Neural cell (in vitro differentiated cells): Measurements from ENCODE around the gene ADRA2A. TPM values are rescaled to one million over a fixed set of nuclear protein-coding genes. Genes with fewer than 3 reads are reported as not detected.

Experiments used
- H2AFZ ChIP-seq: fragments of 200-600, 300-800 bp; sonication (generic), shearing (Covaris generic); 2 replicates; pipeline ENCODE4 v1.6.0; 2014; ENCODE audit warnings: low read depth, mild to moderate bottlenecking, antibody characterized with exemption, low read length, moderate library complexity
- H3F3A ChIP-seq: fragments of 200-600 bp; shearing (Covaris generic); 2 replicates; pipeline ENCODE4 v1.6.1; 2016; ENCODE audit warnings: mild to moderate bottlenecking, moderate library complexity, mixed read lengths, antibody characterized with exemption, low read length; ENCODE audit not compliant: insufficient read depth, poor library complexity, severe bottlenecking
- H3K27ac ChIP-seq: fragments of 200-600, 300-800 bp; sonication (generic), shearing (Covaris generic); 2 replicates; pipeline ENCODE4 v1.5.1; 2014; ENCODE audit warnings: mild to moderate bottlenecking, low read length, moderate library complexity
- H3K27me3 ChIP-seq: fragments of 300-800, 200-600 bp; sonication (generic), shearing (Covaris generic); 2 replicates; pipeline ENCODE4 v1.6.0; 2014; ENCODE audit warnings: mild to moderate bottlenecking, low read depth, low read length, moderate library complexity; ENCODE audit not compliant: insufficient read depth
- H3K36me3 ChIP-seq: fragments of 300-800, 200-600 bp; sonication (generic), shearing (Covaris generic); 2 replicates; pipeline ENCODE4 v1.5.1; 2014; ENCODE audit warnings: mild to moderate bottlenecking, antibody characterized with exemption, low read length, moderate library complexity; ENCODE audit not compliant: insufficient read depth
- H3K4me2 ChIP-seq: fragments of 300-800, 200-600 bp; sonication (generic), shearing (Covaris generic); 2 replicates; pipeline ENCODE4 v1.6.0; 2014; ENCODE audit warnings: mild to moderate bottlenecking, low read length
- H3K4me3 ChIP-seq: fragments of 300-800, 200-600 bp; sonication (generic), shearing (Covaris generic); 2 replicates; pipeline ENCODE4 v1.5.1; 2014; ENCODE audit warnings: mild to moderate bottlenecking, low read length, moderate library complexity
- H3K79me2 ChIP-seq: fragments of 200-600 bp; shearing (Covaris generic); replicated peaks from 2 replicates; pipeline ENCODE4 v1.6.0; 2014; ENCODE audit warnings: mild to moderate bottlenecking, low read length, moderate library complexity; ENCODE audit not compliant: insufficient read depth
- H3K9ac ChIP-seq: fragments of 300-800, 200-600 bp; sonication (generic), shearing (Covaris generic); 2 replicates; pipeline ENCODE4 v1.6.1; 2016; ENCODE audit warnings: mild to moderate bottlenecking, low read length, mixed read lengths
- H3K9me2 ChIP-seq: fragments of 200-600 bp; shearing (Covaris generic); 2 replicates; pipeline ENCODE4 v1.6.1; 2016; ENCODE audit warnings: mild to moderate bottlenecking, low read length, mixed read lengths; ENCODE audit not compliant: insufficient read depth
- H3K9me3 ChIP-seq: fragments of 200-600, 300-800 bp; sonication (generic), shearing (Covaris generic); 2 replicates; pipeline ENCODE4 v1.6.1; 2016; ENCODE audit warnings: mild to moderate bottlenecking, mixed run types, low read length, moderate library complexity, mixed read lengths
- H4K20me1 ChIP-seq: fragments of 200-600 bp; shearing (Covaris generic); 2 replicates; pipeline ENCODE4 v1.6.1; 2016; ENCODE audit warnings: mild to moderate bottlenecking, mixed run types; ENCODE audit not compliant: insufficient read depth
- EP300 ChIP-seq: fragments of 450-650 bp; conservative IDR thresholded peaks from 2 replicates; pipeline ENCODE4 v1.6.1; 2014; ENCODE audit warnings: antibody characterized with exemption, mild to moderate bottlenecking, moderate library complexity; ENCODE audit not compliant: poor library complexity, severe bottlenecking
- EZH2 ChIP-seq: fragments of 200-600, 300-800 bp; shearing (Covaris generic), sonication (generic); IDR thresholded peaks from 2 replicates; pipeline ENCODE4 v1.6.1; 2014; ENCODE audit warnings: antibody characterized with exemption, low read length, borderline replicate concordance, mild to moderate bottlenecking; ENCODE audit not compliant: insufficient read depth, poor library complexity, severe bottlenecking
- MXI1 ChIP-seq: fragments of 450-650 bp; conservative IDR thresholded peaks from 2 replicates; pipeline ENCODE4 v1.6.1; 2014; ENCODE audit warnings: antibody characterized with exemption, mild to moderate bottlenecking; ENCODE audit not compliant: poor library complexity, severe bottlenecking
- POLR2AphosphoS5 ChIP-seq: IDR thresholded peaks from 2 replicates; pipeline ENCODE4 v1.6.1; 2012
- RAD21 ChIP-seq: fragments of 450-650 bp; conservative IDR thresholded peaks from 2 replicates; pipeline ENCODE4 v1.6.1; 2014; ENCODE audit warnings: antibody characterized with exemption, mild to moderate bottlenecking, moderate library complexity
- REST ChIP-seq: IDR thresholded peaks from 2 replicates; pipeline ENCODE4 v1.6.1; 2012; ENCODE audit warnings: borderline replicate concordance
- SMC3 ChIP-seq: fragments of 450-650 bp; conservative IDR thresholded peaks from 2 replicates; pipeline ENCODE4 v1.6.1; 2014; ENCODE audit warnings: antibody characterized with exemption, mild to moderate bottlenecking, moderate library complexity; ENCODE audit not compliant: poor library complexity
- TAF1 ChIP-seq: IDR thresholded peaks from 2 replicates; pipeline ENCODE4 v1.6.1; 2012; ENCODE audit warnings: low read depth
- polyA plus RNA-seq: library from polyadenylated mRNA; depleted of rRNA; stranded (reverse); fragments of >200 nt; gene quantifications from 2 replicates; pipeline ENCODE4 v1.2.3, GENCODE V29; 2014
- TF ChIP-seq, protein P1 (sequence below): fragments of 450-650 bp; IDR thresholded peaks from 2 replicates; pipeline ENCODE4 v1.5.1; 2014; ENCODE audit warnings: antibody characterized with exemption, mild to moderate bottlenecking, moderate library complexity; ENCODE audit not compliant: poor library complexity, severe bottlenecking

ADRA2A gene
- polyA plus RNA-seq, 1 donor from 2014 or later = 2.5 TPM

- Histone ChIP-seq H3K4me2 (no peak overlapping the region), H3K27me3 (no peaks in the 10 kb centered on the region), H3K4me3 (no peak overlapping the region), H3K9me2 (no peaks in the 10 kb centered on the region), H3K36me3 (no peaks in the 10 kb centered on the region), H3K79me2 (no peaks in the 10 kb centered on the region), H3K9me3 (no peaks in the 10 kb centered on the region), H4K20me1 (no peaks in the 10 kb centered on the region), H2AFZ (no peak overlapping the region), H3K9ac (no peak overlapping the region), H3F3A (no peaks in the 10 kb centered on the region), H3K27ac (no peak overlapping the region)
- TF ChIP-seq SMC3 (no peak), EP300 (no peak), MXI1 (no peak), TAF1 (no peak), EZH2 (no peak), POLR2AphosphoS5 (no peak), REST (no peak), RAD21 (no peak)
- TF ChIP-seq, protein P1, sequence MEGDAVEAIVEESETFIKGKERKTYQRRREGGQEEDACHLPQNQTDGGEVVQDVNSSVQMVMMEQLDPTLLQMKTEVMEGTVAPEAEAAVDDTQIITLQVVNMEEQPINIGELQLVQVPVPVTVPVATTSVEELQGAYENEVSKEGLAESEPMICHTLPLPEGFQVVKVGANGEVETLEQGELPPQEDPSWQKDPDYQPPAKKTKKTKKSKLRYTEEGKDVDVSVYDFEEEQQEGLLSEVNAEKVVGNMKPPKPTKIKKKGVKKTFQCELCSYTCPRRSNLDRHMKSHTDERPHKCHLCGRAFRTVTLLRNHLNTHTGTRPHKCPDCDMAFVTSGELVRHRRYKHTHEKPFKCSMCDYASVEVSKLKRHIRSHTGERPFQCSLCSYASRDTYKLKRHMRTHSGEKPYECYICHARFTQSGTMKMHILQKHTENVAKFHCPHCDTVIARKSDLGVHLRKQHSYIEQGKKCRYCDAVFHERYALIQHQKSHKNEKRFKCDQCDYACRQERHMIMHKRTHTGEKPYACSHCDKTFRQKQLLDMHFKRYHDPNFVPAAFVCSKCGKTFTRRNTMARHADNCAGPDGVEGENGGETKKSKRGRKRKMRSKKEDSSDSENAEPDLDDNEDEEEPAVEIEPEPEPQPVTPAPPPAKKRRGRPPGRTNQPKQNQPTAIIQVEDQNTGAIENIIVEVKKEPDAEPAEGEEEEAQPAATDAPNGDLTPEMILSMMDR = no peak
Measured at GRCh38 chr10:111104811-111105210, 28.0 kb downstream of the ADRA2A start.

GRCh38 chr10:111106081-111106480 lies 29.3 kb downstream of the ADRA2A start:
- no peaks in the 10 kb centered on the region for H3K9me3 ChIP-seq
- no peaks in the 10 kb centered on the region for H3K36me3 ChIP-seq
- no peaks in the 10 kb centered on the region for H3F3A ChIP-seq
- no peaks in the 10 kb centered on the region for H3K9me2 ChIP-seq
- H3K9ac ChIP-seq = no peak overlapping the region
- no peaks in the 10 kb centered on the region for H4K20me1 ChIP-seq
- no peak overlapping the region for H3K4me2 ChIP-seq
- no peak overlapping the region for H2AFZ ChIP-seq
- no peaks in the 10 kb centered on the region for H3K27me3 ChIP-seq
- TF ChIP-seq, protein P1 = no peak
- TF ChIP-seq TAF1 (no peak), SMC3 (no peak), EP300 (no peak), EZH2 (no peak), REST (no peak), POLR2AphosphoS5 (no peak), MXI1 (no peak), RAD21 (no peak)
- H3K79me2 ChIP-seq = no peaks in the 10 kb centered on the region
- H3K4me3 ChIP-seq = no peak overlapping the region
- H3K27ac ChIP-seq = no peak overlapping the region
